Breast epithelium (tissue), 4 donors: ENCODE data around the gene PARVA. TPM values are rescaled to one million over a fixed set of nuclear protein-coding genes. Genes with fewer than 3 reads are reported as not detected.

ENCODE experiments used
- DNase-seq, 2 donors: peaks; one replicate each; pipeline ENCODE4 v3.0.0-alpha.2; 2019; ENCODE audit warnings: low spot score in 2 of 2
- H3K27ac ChIP-seq, 2 donors: fragments of 200-600 bp; sonication (generic) in 1 of 2; one replicate each; pipeline ENCODE4 v1.5.1; 2016 to 2019; ENCODE audit warnings: mild to moderate bottlenecking in 1 of 2
- H3K27me3 ChIP-seq, 2 donors: fragments of 200-600 bp; sonication (generic) in 1 of 2; one replicate each; pipeline versions ENCODE4 v1.5.1 to v1.6.0; 2017 to 2019; ENCODE audit warnings: control low read depth in 1 of 2, mild to moderate bottlenecking in 1 of 2
- H3K36me3 ChIP-seq: fragments of 200-600 bp; one replicate; pipeline ENCODE4 v1.5.1; 2019
- H3K4me1 ChIP-seq, 2 donors: fragments of 200-600 bp; sonication (generic); one replicate each; pipeline ENCODE4 v1.5.1; 2016 to 2019; ENCODE audit warnings: control low read depth in 1 of 2
- H3K4me3 ChIP-seq, 3 donors: fragments of 200-600 bp; sonication (generic); 1 replicate in 2 of 3; 2 replicates in 1 of 3; pipeline ENCODE4 v1.5.1; 2016 to 2019; ENCODE audit warnings: mild to moderate bottlenecking in 3 of 3, moderate library complexity in 2 of 3
- H3K9me3 ChIP-seq, 2 donors: fragments of 200-600 bp; sonication (generic) in 1 of 2; one replicate each; pipeline ENCODE4 v1.5.1; 2016 to 2019; ENCODE audit warnings: control low read depth in 1 of 2
- POLR2A ChIP-seq: fragments of 450-650 bp; IDR thresholded peaks from one replicate; pipeline ENCODE4 v1.6.1; 2016; ENCODE audit warnings: antibody characterized with exemption, mild to moderate bottlenecking, moderate library complexity
- POLR2AphosphoS5 ChIP-seq, 3 donors: sonication (generic); formaldehyde crosslinking; IDR thresholded peaks; one replicate each; pipeline ENCODE4 v1.6.1; 2017; ENCODE audit warnings: antibody characterized with exemption in 3 of 3
- intact Hi-C: fragments of 100-400 bp; cut with DNase I; formaldehyde crosslinking; loops from one replicate; pipeline ENCODE4 v1.15.1; 2023; ENCODE audit warnings: low total_unique reads
- total RNA-seq, 3 donors: library from RNA; depleted of rRNA; stranded (reverse); fragments of >200 nt; gene quantifications; one replicate each; pipeline ENCODE4 v1.1.0, GENCODE V29; 2016
- TF ChIP-seq, protein P1 (sequence below), 3 donors: fragments of 450-650 bp; IDR thresholded peaks; one replicate each; pipeline ENCODE4 v1.5.1; 2016 to 2017; ENCODE audit warnings: antibody characterized with exemption in 3 of 3, mild to moderate bottlenecking in 3 of 3, moderate library complexity in 3 of 3

PARVA gene
- total RNA-seq, 3 donors from 2014 or later = 50.5 to 109 (median 60.4) TPM

- Histone ChIP-seq H3K27ac (peak overlapping the region in 1 of 2 donors; percentile 19), H3K4me1 (peaks cover 0 to 6% of the 10 kb centered on the region in 2 donors)
- TF ChIP-seq POLR2A (no peak), POLR2AphosphoS5 (IDR thresholded peaks at IDR 0.05) (no peak)
- TF ChIP-seq, protein P1, sequence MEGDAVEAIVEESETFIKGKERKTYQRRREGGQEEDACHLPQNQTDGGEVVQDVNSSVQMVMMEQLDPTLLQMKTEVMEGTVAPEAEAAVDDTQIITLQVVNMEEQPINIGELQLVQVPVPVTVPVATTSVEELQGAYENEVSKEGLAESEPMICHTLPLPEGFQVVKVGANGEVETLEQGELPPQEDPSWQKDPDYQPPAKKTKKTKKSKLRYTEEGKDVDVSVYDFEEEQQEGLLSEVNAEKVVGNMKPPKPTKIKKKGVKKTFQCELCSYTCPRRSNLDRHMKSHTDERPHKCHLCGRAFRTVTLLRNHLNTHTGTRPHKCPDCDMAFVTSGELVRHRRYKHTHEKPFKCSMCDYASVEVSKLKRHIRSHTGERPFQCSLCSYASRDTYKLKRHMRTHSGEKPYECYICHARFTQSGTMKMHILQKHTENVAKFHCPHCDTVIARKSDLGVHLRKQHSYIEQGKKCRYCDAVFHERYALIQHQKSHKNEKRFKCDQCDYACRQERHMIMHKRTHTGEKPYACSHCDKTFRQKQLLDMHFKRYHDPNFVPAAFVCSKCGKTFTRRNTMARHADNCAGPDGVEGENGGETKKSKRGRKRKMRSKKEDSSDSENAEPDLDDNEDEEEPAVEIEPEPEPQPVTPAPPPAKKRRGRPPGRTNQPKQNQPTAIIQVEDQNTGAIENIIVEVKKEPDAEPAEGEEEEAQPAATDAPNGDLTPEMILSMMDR (IDR thresholded peaks at IDR 0.05) = no peak
These were observed 24.7 kb downstream of the PARVA start for GRCh38 chr11:12402025-12402424.

GRCh38 chr11:12402691-12403120 lies 25.3 kb downstream of the PARVA start:
- intact Hi-C loops = no loop called here
- no peak overlapping the region for H3K4me3 ChIP-seq
- no peaks in the 10 kb centered on the region for H3K36me3 ChIP-seq
- DNase-seq = no peak
- TF ChIP-seq, protein P1 (IDR thresholded peaks at IDR 0.05) = no peak
- no peak for TF ChIP-seq POLR2A
- peak overlapping the region; percentile 19 to 27 for H3K27ac ChIP-seq
- H3K27me3 ChIP-seq = no peaks in the 10 kb centered on the region
- no peaks in the 10 kb centered on the region for H3K9me3 ChIP-seq
- peaks cover 0 to 6% of the 10 kb centered on the region in 2 donors for H3K4me1 ChIP-seq

More at GRCh38 chr11:12402025-12402424, 24.7 kb downstream of the PARVA start:
- Histone ChIP-seq H3K4me3 (no peak overlapping the region), H3K27me3 (no peaks in the 10 kb centered on the region), H3K36me3 (no peaks in the 10 kb centered on the region), H3K9me3 (no peaks in the 10 kb centered on the region)
- intact Hi-C loops = no loop called here
- no peak for DNase-seq

GRCh38 chr11:12403122-12403996 lies 26.0 kb downstream of the PARVA start:
- no peak for DNase-seq
- no peaks in the 10 kb centered on the region for H3K36me3 ChIP-seq
- H3K27me3 ChIP-seq = no peaks in the 10 kb centered on the region
- intact Hi-C loops = no loop called here
- H3K4me1 ChIP-seq = peaks cover 0 to 6% of the 10 kb centered on the region in 2 donors
- H3K27ac ChIP-seq = peak overlapping the region; percentile 19 to 27
- H3K4me3 ChIP-seq = no peak overlapping the region
- H3K9me3 ChIP-seq = no peaks in the 10 kb centered on the region
- TF ChIP-seq POLR2AphosphoS5 (IDR thresholded peaks at IDR 0.05) = no peak
- TF ChIP-seq, protein P1 (IDR thresholded peaks at IDR 0.05) = no peak
- TF ChIP-seq POLR2A = no peak

DNA sequence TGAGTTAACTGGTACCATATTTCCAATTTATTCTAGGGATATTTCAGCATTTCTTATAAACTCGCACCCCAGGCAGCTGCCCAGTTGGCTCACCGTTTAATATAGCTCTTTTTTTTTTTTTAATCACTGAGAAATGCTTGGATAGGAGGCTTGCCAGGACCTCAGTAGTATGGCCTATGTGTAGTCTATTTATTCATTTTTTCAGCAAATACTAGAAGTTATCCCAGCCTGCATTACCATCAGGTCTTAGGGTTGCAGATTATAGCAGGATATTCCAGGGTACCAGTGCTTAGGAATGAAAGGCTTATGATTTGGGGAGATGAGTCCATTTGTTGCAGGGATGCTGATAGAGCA lies 26.6 kb downstream of the PARVA start:
- TF ChIP-seq, protein P1 (IDR thresholded peaks at IDR 0.05) = no peak
- TF ChIP-seq POLR2A (no peak), POLR2AphosphoS5 (IDR thresholded peaks at IDR 0.05) (no peak)
- no peaks in the 10 kb centered on the region for H3K27me3 ChIP-seq
- no peak for DNase-seq
- no peak overlapping the region for H3K4me3 ChIP-seq
- peaks cover 0 to 6% of the 10 kb centered on the region in 2 donors for H3K4me1 ChIP-seq
- intact Hi-C loops = no loop called here
- H3K36me3 ChIP-seq = no peaks in the 10 kb centered on the region
- H3K9me3 ChIP-seq = no peaks in the 10 kb centered on the region
- peak overlapping the region in 1 of 2 donors; percentile 20 for H3K27ac ChIP-seq

- Histone ChIP-seq H3K36me3 (no peaks in the 10 kb centered on the region), H3K27ac (peak overlapping the region in 1 of 2 donors; percentile 20), H3K4me1 (peaks cover 0 to 6% of the 10 kb centered on the region in 2 donors), H3K4me3 (no peak overlapping the region), H3K9me3 (no peaks in the 10 kb centered on the region), H3K27me3 (no peaks in the 10 kb centered on the region)
- intact Hi-C loops = no loop called here
- no peak for DNase-seq
- TF ChIP-seq, protein P1 (IDR thresholded peaks at IDR 0.05) = no peak
- TF ChIP-seq POLR2AphosphoS5 (IDR thresholded peaks at IDR 0.05) (no peak), POLR2A (no peak)
These were observed 27.1 kb downstream of the PARVA start for GRCh38 chr11:12404436-12404835.
